ENCODE results near the gene PSMB9.

Gene PSMB9

GRCh38 chr6:32862725-32863124, 8.7 kb downstream of the PSMB9 start:
- H3K9me2 ChIP-seq (replicated peaks; ENCODE audit: control insufficient read depth, low read length): no peaks in the 10 kb centered on the region
- no peaks in the 10 kb centered on the region for H3K9me3 ChIP-seq (ENCODE audit: control insufficient read depth, insufficient read depth, low read length)
- no peaks in the 10 kb centered on the region for H3K79me2 ChIP-seq (ENCODE audit: control insufficient read depth, low read length)
- no peak for TF ChIP-seq EZH2phosphoT487 (IDR thresholded peaks at IDR 0.05; ENCODE audit: borderline replicate concordance, low read length)
- TF ChIP-seq, protein P1, sequence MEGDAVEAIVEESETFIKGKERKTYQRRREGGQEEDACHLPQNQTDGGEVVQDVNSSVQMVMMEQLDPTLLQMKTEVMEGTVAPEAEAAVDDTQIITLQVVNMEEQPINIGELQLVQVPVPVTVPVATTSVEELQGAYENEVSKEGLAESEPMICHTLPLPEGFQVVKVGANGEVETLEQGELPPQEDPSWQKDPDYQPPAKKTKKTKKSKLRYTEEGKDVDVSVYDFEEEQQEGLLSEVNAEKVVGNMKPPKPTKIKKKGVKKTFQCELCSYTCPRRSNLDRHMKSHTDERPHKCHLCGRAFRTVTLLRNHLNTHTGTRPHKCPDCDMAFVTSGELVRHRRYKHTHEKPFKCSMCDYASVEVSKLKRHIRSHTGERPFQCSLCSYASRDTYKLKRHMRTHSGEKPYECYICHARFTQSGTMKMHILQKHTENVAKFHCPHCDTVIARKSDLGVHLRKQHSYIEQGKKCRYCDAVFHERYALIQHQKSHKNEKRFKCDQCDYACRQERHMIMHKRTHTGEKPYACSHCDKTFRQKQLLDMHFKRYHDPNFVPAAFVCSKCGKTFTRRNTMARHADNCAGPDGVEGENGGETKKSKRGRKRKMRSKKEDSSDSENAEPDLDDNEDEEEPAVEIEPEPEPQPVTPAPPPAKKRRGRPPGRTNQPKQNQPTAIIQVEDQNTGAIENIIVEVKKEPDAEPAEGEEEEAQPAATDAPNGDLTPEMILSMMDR (IDR thresholded peaks at IDR 0.05; ENCODE audit: low read depth, low read length, poor library complexity, severe bottlenecking): no peak
- H4K20me1 ChIP-seq (ENCODE audit: control insufficient read depth, insufficient read depth, low read depth, low read length): no peaks in the 10 kb centered on the region
- peaks cover 47% of the 10 kb centered on the region for H3K4me1 ChIP-seq (ENCODE audit: control insufficient read depth, low read length)
- H3F3A ChIP-seq (ENCODE audit: control insufficient read depth, insufficient read depth): peaks cover 3% of the 10 kb centered on the region; the same call in 1 of the 2 replicates
- H3K4me2 ChIP-seq (ENCODE audit: low read length): no peak overlapping the region
- no peaks in the 10 kb centered on the region for H3K36me3 ChIP-seq (ENCODE audit: control insufficient read depth, low read length)
- H3K27me3 ChIP-seq (ENCODE audit: control insufficient read depth, low read length): no peaks in the 10 kb centered on the region
- H3K27ac ChIP-seq (ENCODE audit: low read depth, low read length): no peak overlapping the region
- no peak overlapping the region for H3K4me3 ChIP-seq (ENCODE audit: low read length)

DNA sequence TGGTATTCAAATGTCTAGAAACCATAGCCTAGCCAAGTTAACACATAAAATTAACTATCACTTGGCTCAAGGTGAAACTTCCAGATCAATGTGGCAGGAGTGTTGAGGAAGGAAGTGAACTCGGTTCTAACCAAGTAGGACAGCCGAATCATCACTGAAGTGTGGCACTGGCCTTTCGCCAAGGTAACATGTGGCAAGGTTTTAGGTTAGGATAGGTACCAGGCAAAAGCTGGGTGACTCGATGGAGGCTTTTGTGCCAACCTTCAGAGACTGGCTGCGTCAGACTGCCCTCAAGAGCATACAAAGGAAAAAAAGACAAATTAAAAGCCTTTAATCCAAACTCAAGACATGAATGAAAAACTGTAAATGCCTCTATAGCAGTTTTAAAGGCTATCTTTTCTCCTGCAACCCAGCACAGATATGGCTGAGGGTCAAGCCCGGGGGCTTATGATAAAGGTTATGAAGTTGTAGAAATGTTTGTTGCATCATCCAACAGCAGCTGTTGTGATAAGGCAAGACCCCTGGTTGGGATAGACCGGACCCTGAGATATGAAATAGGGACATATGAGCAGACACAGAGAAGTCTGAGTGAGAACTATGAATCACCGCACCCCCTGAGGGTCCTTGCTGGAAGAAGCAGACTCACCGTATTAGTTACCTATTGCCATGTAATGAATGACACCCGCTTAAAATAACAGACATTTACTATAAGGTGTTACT, 11.9 kb downstream of the PSMB9 start:
- Histone ChIP-seq H3K27me3 (ENCODE audit: control insufficient read depth, low read length) (no peaks in the 10 kb centered on the region), H3K9me2 (replicated peaks; ENCODE audit: control insufficient read depth, low read length) (no peaks in the 10 kb centered on the region), H3K79me2 (ENCODE audit: control insufficient read depth, low read length) (no peaks in the 10 kb centered on the region), H3K4me1 (ENCODE audit: control insufficient read depth, low read length) (peaks cover 35% of the 10 kb centered on the region), H3F3A (ENCODE audit: control insufficient read depth, insufficient read depth) (peaks cover 3% of the 10 kb centered on the region; the same call in 1 of the 2 replicates), H3K4me2 (ENCODE audit: low read length) (no peak overlapping the region), H3K4me3 (ENCODE audit: low read length) (no peak overlapping the region), H3K36me3 (ENCODE audit: control insufficient read depth, low read length) (no peaks in the 10 kb centered on the region), H3K27ac (ENCODE audit: low read depth, low read length) (no peak overlapping the region), H3K9me3 (ENCODE audit: control insufficient read depth, insufficient read depth, low read length) (no peaks in the 10 kb centered on the region), H4K20me1 (ENCODE audit: control insufficient read depth, insufficient read depth, low read depth, low read length) (no peaks in the 10 kb centered on the region)
- TF ChIP-seq, protein P1 (IDR thresholded peaks at IDR 0.05; ENCODE audit: low read depth, low read length, poor library complexity, severe bottlenecking): no peak
- TF ChIP-seq EZH2phosphoT487 (IDR thresholded peaks at IDR 0.05; ENCODE audit: borderline replicate concordance, low read length): no peak

GRCh38 chr6:32867022-32867477, 13.1 kb downstream of the PSMB9 start:
- peak overlapping the region; percentile 63 for H3K4me2 ChIP-seq (ENCODE audit: low read length)
- no peaks in the 10 kb centered on the region for H3K79me2 ChIP-seq (ENCODE audit: control insufficient read depth, low read length)
- no peaks in the 10 kb centered on the region for H3K27me3 ChIP-seq (ENCODE audit: control insufficient read depth, low read length)
- H3F3A ChIP-seq (ENCODE audit: control insufficient read depth, insufficient read depth): peaks cover 3% of the 10 kb centered on the region; the same call in 1 of the 2 replicates
- H3K9me3 ChIP-seq (ENCODE audit: control insufficient read depth, insufficient read depth, low read length): no peaks in the 10 kb centered on the region
- no peaks in the 10 kb centered on the region for H4K20me1 ChIP-seq (ENCODE audit: control insufficient read depth, insufficient read depth, low read depth, low read length)
- H3K36me3 ChIP-seq (ENCODE audit: control insufficient read depth, low read length): no peaks in the 10 kb centered on the region
- H3K4me3 ChIP-seq (ENCODE audit: low read length): peak overlapping the region; percentile 39
- peaks cover 30% of the 10 kb centered on the region for H3K4me1 ChIP-seq (ENCODE audit: control insufficient read depth, low read length)
- TF ChIP-seq EZH2phosphoT487 (IDR thresholded peaks at IDR 0.05; ENCODE audit: borderline replicate concordance, low read length): no peak
- TF ChIP-seq, protein P1 (IDR thresholded peaks at IDR 0.05; ENCODE audit: low read depth, low read length, poor library complexity, severe bottlenecking): no peak
- no peaks in the 10 kb centered on the region for H3K9me2 ChIP-seq (replicated peaks; ENCODE audit: control insufficient read depth, low read length)
- H3K27ac ChIP-seq (ENCODE audit: low read depth, low read length): peak overlapping the region; percentile 52
